GM12878 (cell line): ENCODE data around the gene AGXT. TPM values are rescaled to one million over a fixed set of nuclear protein-coding genes. Genes with fewer than 3 reads are reported as not detected.

Experiments used
- ATAC-seq: fragments of 200-7000 bp; cut with Tn5 transposase; 3 replicates; pipeline ENCODE4 v1.9.1; 2020; ENCODE audit warnings: mild to moderate bottlenecking, moderate library complexity
- BruUV-seq: library from RNA; stranded (reverse); fragments of 400-500 nt; replicated peaks from 2 replicates; lab custom pipeline; 2021; lab: Mats Ljungman, UMichigan
- CTCF ChIA-PET: fragments of 300-600 bp; sonication (Branson Sonifier 250); formaldehyde crosslinking; extraction: SDS; loops from one replicate; lab custom pipeline; 2021; ENCODE audit warnings: inconsistent platforms; lab: Yijun Ruan, JAX
- POLR2A ChIA-PET: fragments of 350-600 bp; formaldehyde crosslinking; extraction: SDS; loops from one replicate; lab custom pipeline; 2021; ENCODE audit warnings: inconsistent platforms; lab: Charles Lee
- RAD21 ChIA-PET: fragments of 300-600 bp; sonication (Branson Sonifier 250); formaldehyde crosslinking; loops from one replicate; lab custom pipeline; 2023; ENCODE audit warnings: antibody characterized with exemption; ENCODE audit not compliant: unreplicated experiment; lab: Charles Lee
- SMC1A ChIA-PET: fragments of 300-600 bp; sonication (Branson Sonifier 250); formaldehyde crosslinking; loops from one replicate; lab custom pipeline; 2023; ENCODE audit not compliant: unreplicated experiment, uncharacterized antibody; lab: Charles Lee
- DNase-seq: peaks from one replicate; pipeline ENCODE4 v3.0.0-alpha.2; 2011; ENCODE audit warnings: low read depth, low spot score
- FAIRE-seq: peaks from 3 replicates; lab custom pipeline; 2011; peaks lifted over from hg19 to GRCh38; lab: Jason Lieb, UNC
- H2AFZ ChIP-seq: 2 replicates; pipeline ENCODE4 v1.6.0; 2011; ENCODE audit warnings: low read depth, low read length, control low read depth; ENCODE audit not compliant: control insufficient read depth
- H3K27ac ChIP-seq: 2 replicates; pipeline ENCODE4 v1.5.1; 2011; ENCODE audit warnings: control low read depth; ENCODE audit not compliant: control insufficient read depth, insufficient read depth
- H3K27me3 ChIP-seq, 2 experiments: replicated peaks in 1 of 2; 2 replicates each; pipeline versions ENCODE4 v1.6.0 to v1.6.1; 2011; ENCODE audit warnings: low read length in 1 of 2; ENCODE audit not compliant: control insufficient read depth in 2 of 2, insufficient read depth in 2 of 2
- H3K36me3 ChIP-seq, 2 experiments: 2 replicates each; pipeline ENCODE4 v1.5.1; 2011; ENCODE audit warnings: low read length in 1 of 2; ENCODE audit not compliant: control insufficient read depth in 2 of 2, insufficient read depth in 2 of 2
- H3K4me1 ChIP-seq: 2 replicates; pipeline ENCODE4 v1.6.1; 2011; ENCODE audit warnings: mild to moderate bottlenecking, low read length, moderate library complexity, mixed read lengths; ENCODE audit not compliant: control insufficient read depth, insufficient read depth
- H3K4me2 ChIP-seq: 2 replicates; pipeline ENCODE4 v1.6.0; 2011; ENCODE audit warnings: control low read depth; ENCODE audit not compliant: control insufficient read depth, insufficient read depth
- H3K4me3 ChIP-seq: fragments of 200-600 bp; sonication (generic); 2 replicates; pipeline ENCODE4 v1.5.1; 2016
- H3K79me2 ChIP-seq: 2 replicates; pipeline ENCODE4 v1.6.0; 2011; ENCODE audit warnings: low read length; ENCODE audit not compliant: control insufficient read depth, insufficient read depth
- H3K9ac ChIP-seq: 2 replicates; pipeline ENCODE4 v1.8.0; 2011; ENCODE audit warnings: low read length, control low read depth, mixed read lengths; ENCODE audit not compliant: control insufficient read depth, insufficient read depth
- H3K9me3 ChIP-seq: replicated peaks from 3 replicates; pipeline ENCODE4 v1.5.1; 2011; ENCODE audit warnings: mild to moderate bottlenecking, low read length; ENCODE audit not compliant: control insufficient read depth, insufficient read depth
- H4K20me1 ChIP-seq: 2 replicates; pipeline ENCODE4 v1.6.0; 2011; ENCODE audit not compliant: control insufficient read depth, insufficient read depth
- CHD2 ChIP-seq: IDR thresholded peaks from 2 replicates; pipeline ENCODE4 v1.6.1; 2011; ENCODE audit warnings: low read depth, low read length, improper control_type of control experiment, borderline replicate concordance
- IKZF2 ChIP-seq, 2 experiments: fragments of 450-650 bp; IDR thresholded peaks; 2 replicates each; pipeline ENCODE4 v1.6.1; 2017; ENCODE audit warnings: mild to moderate bottlenecking in 2 of 2, moderate library complexity in 2 of 2
- MTA3 ChIP-seq: IDR thresholded peaks from 2 replicates; pipeline ENCODE4 v1.6.1; 2012; ENCODE audit warnings: low read length, inconsistent platforms, borderline replicate concordance
- NFXL1 ChIP-seq: fragments of 450-650 bp; IDR thresholded peaks from 2 replicates; pipeline ENCODE4 v1.6.1; 2017; ENCODE audit warnings: antibody characterized with exemption, mild to moderate bottlenecking, borderline replicate concordance
- NFYA ChIP-seq: IDR thresholded peaks from 2 replicates; pipeline ENCODE4 v1.6.1; 2011; ENCODE audit warnings: low read depth, mild to moderate bottlenecking, low read length, improper control_type of control experiment, borderline replicate concordance
- POLR2AphosphoS2 ChIP-seq: IDR thresholded peaks from 2 replicates; pipeline ENCODE4 v1.6.1; 2011; ENCODE audit warnings: low read depth, mild to moderate bottlenecking, low read length, improper control_type of control experiment, moderate library complexity
- RB1 ChIP-seq: fragments of 450-650 bp; formaldehyde crosslinking; IDR thresholded peaks from 2 replicates; pipeline ENCODE4 v1.6.1; 2017; ENCODE audit warnings: mild to moderate bottlenecking, borderline replicate concordance
- SPI1 ChIP-seq: IDR thresholded peaks from 2 replicates; pipeline ENCODE4 v1.6.1; 2011; ENCODE audit warnings: low read depth, mild to moderate bottlenecking, low read length, moderate library complexity, borderline replicate concordance; ENCODE audit not compliant: insufficient read depth
- ZSCAN29 ChIP-seq: fragments of 450-650 bp; IDR thresholded peaks from 2 replicates; pipeline ENCODE4 v1.6.1; 2017; ENCODE audit warnings: mild to moderate bottlenecking, moderate library complexity
- WGBS: methylation state at CpG from one replicate; pipeline ENCODE4 v1.1.6; 2016; ENCODE audit warnings: low lambda C conversion rate; ENCODE audit not compliant: insufficient replicate concordance, insufficient coverage; ENCODE audit errors: missing lambda C conversion rate; 5-methylcytosine and 5-hydroxymethylcytosine counted together
- in situ Hi-C: fragments of 300-500 bp; cut with MboI; formaldehyde crosslinking; loops from 9 replicates; pipeline ENCODE4 v1.14.3; 2018; ENCODE audit warnings: mixed read lengths
- intact Hi-C: fragments of 100-400 bp; cut with micrococcal nuclease; formaldehyde crosslinking; loops from one replicate; pipeline ENCODE4 v1.14.2; 2022; ENCODE audit not compliant: unreplicated experiment
- polyA plus RNA-seq, 11 experiments: library from polyadenylated mRNA; depleted of rRNA in 4 of 11; unstranded in 6 of 11; stranded (reverse) in 5 of 11; fragments of >200 nt; fragmentation: Nextera tagmentation in 4 of 11; fragmentation: Illumina TruSeq in 1 of 11; extraction: Ambion mirVana in 4 of 11; extraction: Trizol in 1 of 11; gene quantifications; 1 replicate in 1 of 11; 2 replicates in 10 of 11; pipeline versions ENCODE4 v1.2.1 to v1.2.3, GENCODE V29; 2011 to 2016; ENCODE audit warnings: inconsistent platforms in 2 of 11, missing spikeins in 2 of 11, low read depth in 1 of 11
- total RNA-seq, 4 experiments: library from RNA; depleted of rRNA in 3 of 4; stranded (reverse); fragments of >200 nt in 3 of 4; fragmentation: Illumina TruSeq in 1 of 4; extraction: Trizol in 1 of 4; gene quantifications; 2 replicates each; pipeline versions ENCODE4 v1.2.1 to v1.2.3, GENCODE V29; 2013 to 2021
- TF ChIP-seq, protein P1 (sequence below): IDR thresholded peaks from 2 replicates; pipeline ENCODE4 v1.6.1; 2011; ENCODE audit warnings: low read depth, mild to moderate bottlenecking, low read length, moderate library complexity, borderline replicate concordance; ENCODE audit errors: extremely low read depth
- TF ChIP-seq, protein P2 (sequence below): IDR thresholded peaks from 2 replicates; pipeline ENCODE4 v1.6.1; 2012; ENCODE audit warnings: low read depth, low read length, improper control_type of control experiment

The AGXT gene
- total and polyA plus RNA-seq, 10 of the 15 experiments (the other 5 are each of a cell fraction or from before 2014, with no cell fraction given), result 0.18 TPM; not detected in 9

DNA sequence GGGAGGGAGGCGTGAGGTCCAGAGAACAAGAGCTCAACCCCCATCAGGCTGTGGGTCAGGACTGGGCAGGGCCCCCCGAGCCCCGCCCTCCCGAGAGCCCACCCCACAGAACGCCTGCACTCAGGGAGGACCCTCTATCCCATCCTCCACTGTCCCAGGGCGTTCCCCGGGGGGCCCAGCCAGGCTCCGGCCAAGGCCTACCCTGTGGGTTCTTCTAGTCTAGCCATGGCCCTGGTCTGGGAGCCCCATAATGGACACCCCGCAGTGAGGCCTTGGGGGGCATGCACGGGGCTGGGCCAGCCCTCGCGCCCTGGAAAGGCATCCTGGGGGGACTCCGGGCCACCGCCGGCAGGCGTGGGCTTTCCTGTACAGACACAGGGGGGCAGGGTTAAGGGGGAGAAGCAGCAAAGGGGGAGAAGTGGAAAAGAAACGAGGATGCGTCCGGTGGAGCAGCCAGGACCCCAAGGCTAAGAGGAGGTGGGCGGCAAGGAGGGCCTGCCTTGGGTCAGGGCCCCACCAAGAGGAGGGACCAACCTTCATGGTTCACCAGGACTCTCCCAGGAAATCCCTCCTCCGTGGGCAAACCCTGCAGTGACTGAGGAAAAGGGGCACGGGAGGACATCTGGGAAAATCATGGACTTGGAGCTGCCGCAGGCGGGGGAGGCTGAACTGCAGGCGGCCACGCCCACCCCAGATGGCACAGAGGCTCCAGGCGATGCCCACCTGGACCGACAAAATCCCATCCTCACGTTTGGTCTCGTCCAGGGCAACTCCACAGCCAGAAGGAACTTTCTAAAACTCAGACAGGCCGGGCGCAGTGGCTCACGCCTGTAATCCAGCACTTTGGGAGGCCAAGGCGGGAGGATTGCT is 34.8 kb downstream of the AGXT start:
- Histone ChIP-seq H3K36me3 (no peaks in the 10 kb centered on the region), H3K9ac (no peak overlapping the region), H2AFZ (no peak overlapping the region), H3K79me2 (no peaks in the 10 kb centered on the region), H3K27ac (no peak overlapping the region), H3K9me3 (no peaks in the 10 kb centered on the region), H3K4me2 (no peak overlapping the region), H3K27me3 (no peaks in the 10 kb centered on the region), H4K20me1 (no peaks in the 10 kb centered on the region), H3K4me1 (no peaks in the 10 kb centered on the region), H3K4me3 (no peak overlapping the region)
- 43% methylated on average over 33 of the region's 34 CpGs for WGBS
- ChIA-PET SMC1A (no interaction called here), RAD21 (no interaction called here), CTCF (no interaction called here), POLR2A (no interaction called here)
- FAIRE-seq, result no peak
- in situ Hi-C loops (no loop called here), intact Hi-C loops (no loop called here)
- no peak for TF ChIP-seq IKZF2 (IDR thresholded peaks at IDR 0.05)
- no peak for ATAC-seq
- DNase-seq, result no peak
- BruUV-seq, result no TSS peak

DNA sequence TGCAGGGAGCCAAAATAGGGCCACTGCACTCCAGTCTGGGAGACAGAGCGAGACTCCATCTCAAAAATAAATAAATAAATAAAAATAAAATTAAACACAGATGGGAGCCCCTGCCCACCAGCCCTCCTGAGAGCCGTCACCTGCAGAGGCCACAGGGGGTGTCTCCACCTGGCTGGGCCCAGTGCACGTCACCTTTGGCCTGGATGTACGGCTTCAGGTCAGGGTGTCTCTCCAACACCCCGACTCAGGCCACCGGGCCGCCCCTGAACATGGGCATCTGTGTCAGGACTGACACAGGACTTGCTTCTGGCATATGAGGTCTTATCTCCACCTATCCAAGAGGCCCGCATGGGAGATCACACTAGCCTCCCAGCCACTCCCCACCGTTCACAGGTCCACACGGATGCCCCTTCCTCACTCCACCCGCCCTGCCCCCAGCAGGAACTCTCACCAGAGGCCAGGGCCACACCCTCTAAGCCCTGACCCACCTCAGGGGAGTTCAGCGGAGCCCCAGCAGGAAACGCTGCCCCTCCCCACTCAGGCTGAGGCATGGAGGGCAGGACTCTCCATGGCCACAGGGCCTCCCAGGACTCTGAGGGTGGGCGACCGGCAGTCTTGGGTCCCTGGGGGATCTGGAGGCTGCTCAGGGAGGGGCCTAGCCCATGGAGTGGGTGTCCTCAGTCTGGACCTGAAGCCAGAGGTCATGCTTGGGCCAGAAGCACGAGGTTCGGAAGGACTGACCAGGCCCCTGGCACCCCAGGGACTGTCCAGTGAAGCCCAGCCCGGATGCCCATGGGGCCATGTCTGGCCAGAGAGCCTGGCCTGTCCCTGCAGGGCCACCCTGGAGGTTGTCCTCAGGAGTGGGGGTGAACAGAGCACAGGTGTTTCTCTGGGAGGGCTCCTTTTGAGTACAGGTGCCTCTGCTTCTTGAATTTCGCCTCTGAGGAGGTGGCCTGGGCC is 35.9 kb downstream of the AGXT start:
- Histone ChIP-seq H3K4me1 (no peaks in the 10 kb centered on the region), H2AFZ (no peak overlapping the region), H3K4me3 (no peak overlapping the region), H3K79me2 (no peaks in the 10 kb centered on the region), H3K4me2 (no peak overlapping the region), H3K27ac (no peak overlapping the region), H3K27me3 (no peaks in the 10 kb centered on the region), H3K9me3 (no peaks in the 10 kb centered on the region), H3K9ac (no peak overlapping the region), H3K36me3 (no peaks in the 10 kb centered on the region), H4K20me1 (no peaks in the 10 kb centered on the region)
- ChIA-PET RAD21 (no interaction called here), POLR2A (no interaction called here), CTCF (no interaction called here), SMC1A (no interaction called here)
- in situ Hi-C loops (no loop called here), intact Hi-C loops (no loop called here)
- no peak for ATAC-seq
- no TSS peak for BruUV-seq
- WGBS, result 32% methylated on average over 18 of the region's 19 CpGs
- no peak for DNase-seq
- no peak for FAIRE-seq
- TF ChIP-seq NFXL1 (no peak), RB1 (no peak), POLR2AphosphoS2 (no peak), ZSCAN29 (no peak), SPI1 (no peak), NFYA (no peak), CHD2 (no peak), MTA3 (no peak)
- TF ChIP-seq, protein P1, sequence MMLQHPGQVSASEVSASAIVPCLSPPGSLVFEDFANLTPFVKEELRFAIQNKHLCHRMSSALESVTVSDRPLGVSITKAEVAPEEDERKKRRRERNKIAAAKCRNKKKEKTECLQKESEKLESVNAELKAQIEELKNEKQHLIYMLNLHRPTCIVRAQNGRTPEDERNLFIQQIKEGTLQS, result no peak
- TF ChIP-seq, protein P2, sequence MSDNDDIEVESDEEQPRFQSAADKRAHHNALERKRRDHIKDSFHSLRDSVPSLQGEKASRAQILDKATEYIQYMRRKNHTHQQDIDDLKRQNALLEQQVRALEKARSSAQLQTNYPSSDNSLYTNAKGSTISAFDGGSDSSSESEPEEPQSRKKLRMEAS, result no peak
